Panc1 (cell line): Measurements from ENCODE around the gene RFX1. TPM values are rescaled to one million over a fixed set of nuclear protein-coding genes. Genes with fewer than 3 reads are reported as not detected.

Experiments
- ATAC-seq: fragments of 200-7000 bp; cut with Tn5 transposase; 2 replicates; pipeline ENCODE4 v1.9.1; 2020; ENCODE audit warnings: mild to moderate bottlenecking, moderate library complexity
- BruUV-seq: library from RNA; stranded (reverse); fragments of 400-500 nt; replicated peaks from 2 replicates; lab custom pipeline; 2021; lab: Mats Ljungman, UMichigan
- CTCF ChIA-PET: fragments of 300-600 bp; sonication (Branson Sonifier 250); formaldehyde crosslinking; loops from one replicate; lab custom pipeline; 2022; ENCODE audit warnings: antibody characterized with exemption; lab: Charles Lee
- POLR2A ChIA-PET: fragments of 300-600 bp; sonication (Branson Sonifier 250); formaldehyde crosslinking; loops from one replicate; lab custom pipeline; 2022; ENCODE audit warnings: antibody characterized with exemption; lab: Charles Lee
- DNase-seq: peaks from one replicate; pipeline ENCODE4 v3.0.0-alpha.2; 2010; ENCODE audit warnings: low read depth, low spot score
- H3K27ac ChIP-seq: 2 replicates; pipeline ENCODE4 v1.5.1; 2011; ENCODE audit warnings: mild to moderate bottlenecking, low read length, inconsistent platforms
- H3K27me3 ChIP-seq: fragments of 200-500 bp; sonication (Bioruptor generic); 2 replicates; pipeline ENCODE4 v1.6.0; 2014; ENCODE audit warnings: low read length, inconsistent platforms; ENCODE audit not compliant: control insufficient read depth, insufficient read depth
- H3K36me3 ChIP-seq: fragments of 200-500 bp; sonication (Bioruptor generic); 2 replicates; pipeline ENCODE4 v1.5.1; 2014; ENCODE audit warnings: inconsistent platforms, mild to moderate bottlenecking, low read length, moderate library complexity; ENCODE audit not compliant: control insufficient read depth, insufficient read depth
- H3K4me1 ChIP-seq: 2 replicates; pipeline ENCODE4 v1.5.1; 2011; ENCODE audit warnings: inconsistent platforms, mild to moderate bottlenecking, low read length, moderate library complexity; ENCODE audit not compliant: control insufficient read depth, insufficient read depth
- H3K4me3 ChIP-seq, 2 experiments: 2 replicates each; pipeline ENCODE4 v1.5.1; 2011 to 2012; ENCODE audit warnings: low read depth in 2 of 2, low read length in 2 of 2, mild to moderate bottlenecking in 2 of 2, inconsistent platforms in 1 of 2, moderate library complexity in 1 of 2
- H3K9me3 ChIP-seq: fragments of 200-500 bp; sonication (Bioruptor generic); 2 replicates; pipeline ENCODE4 v1.5.1; 2014; ENCODE audit warnings: low read depth, mild to moderate bottlenecking, inconsistent platforms, low read length, moderate library complexity; ENCODE audit not compliant: control insufficient read depth, insufficient read depth
- POLR2AphosphoS5 ChIP-seq: IDR thresholded peaks from 2 replicates; pipeline ENCODE4 v1.6.1; 2012; ENCODE audit warnings: mild to moderate bottlenecking, low read depth, low read length, moderate library complexity
- SIN3A ChIP-seq: IDR thresholded peaks from 2 replicates; pipeline ENCODE4 v1.6.1; 2012; ENCODE audit warnings: low read depth, mild to moderate bottlenecking, low read length, moderate library complexity, borderline replicate concordance; ENCODE audit not compliant: insufficient read depth
- TCF7L2 ChIP-seq: IDR thresholded peaks from 2 replicates; pipeline ENCODE4 v1.6.1; 2011; ENCODE audit warnings: mild to moderate bottlenecking, low read depth, low read length, inconsistent platforms
- in situ Hi-C: cut with HindIII; loops from 2 replicates; pipeline ENCODE4 v1.10.0; 2016; ENCODE audit warnings: low sequenced_read_pairs, low pct_unique_long_range_greater_than_20kb
- intact Hi-C: fragments of 100-400 bp; cut with micrococcal nuclease; formaldehyde crosslinking; loops from one replicate; pipeline ENCODE4 v1.10.0; 2022; ENCODE audit not compliant: unreplicated experiment
- total RNA-seq: library from RNA; stranded (reverse); gene quantifications from one replicate; pipeline ENCODE4 v1.2.1, GENCODE V29; 2021; ENCODE audit not compliant: unreplicated experiment
- TF ChIP-seq, protein P1 (sequence below), 2 experiments: IDR thresholded peaks; 2 replicates each; pipeline ENCODE4 v1.6.1; 2011 to 2012; ENCODE audit warnings: low read depth in 2 of 2, control low read depth in 1 of 2, low read length in 1 of 2, mild to moderate bottlenecking in 1 of 2, moderate library complexity in 1 of 2; ENCODE audit not compliant: insufficient read depth in 1 of 2
- TF ChIP-seq, protein P2 (sequence below): fragments of 450-650 bp; IDR thresholded peaks from 2 replicates; pipeline ENCODE4 v1.5.1; 2017; ENCODE audit warnings: mild to moderate bottlenecking

RFX1 gene
- total RNA-seq, 1 experiment from 2014 or later, result 15.2 TPM

- H3K27ac ChIP-seq, result no peak overlapping the region
- POLR2A ChIA-PET, result no interaction called here
- H3K4me3 ChIP-seq, result no peak overlapping the region
- CTCF ChIA-PET, result no interaction called here
- no peak for DNase-seq
- intact Hi-C loops (no loop called here), in situ Hi-C loops (no loop called here)
- no peaks in the 10 kb centered on the region for H3K27me3 ChIP-seq
- no peak for TF ChIP-seq POLR2AphosphoS5
- TF ChIP-seq TCF7L2, result no peak
- TF ChIP-seq, protein P1, sequence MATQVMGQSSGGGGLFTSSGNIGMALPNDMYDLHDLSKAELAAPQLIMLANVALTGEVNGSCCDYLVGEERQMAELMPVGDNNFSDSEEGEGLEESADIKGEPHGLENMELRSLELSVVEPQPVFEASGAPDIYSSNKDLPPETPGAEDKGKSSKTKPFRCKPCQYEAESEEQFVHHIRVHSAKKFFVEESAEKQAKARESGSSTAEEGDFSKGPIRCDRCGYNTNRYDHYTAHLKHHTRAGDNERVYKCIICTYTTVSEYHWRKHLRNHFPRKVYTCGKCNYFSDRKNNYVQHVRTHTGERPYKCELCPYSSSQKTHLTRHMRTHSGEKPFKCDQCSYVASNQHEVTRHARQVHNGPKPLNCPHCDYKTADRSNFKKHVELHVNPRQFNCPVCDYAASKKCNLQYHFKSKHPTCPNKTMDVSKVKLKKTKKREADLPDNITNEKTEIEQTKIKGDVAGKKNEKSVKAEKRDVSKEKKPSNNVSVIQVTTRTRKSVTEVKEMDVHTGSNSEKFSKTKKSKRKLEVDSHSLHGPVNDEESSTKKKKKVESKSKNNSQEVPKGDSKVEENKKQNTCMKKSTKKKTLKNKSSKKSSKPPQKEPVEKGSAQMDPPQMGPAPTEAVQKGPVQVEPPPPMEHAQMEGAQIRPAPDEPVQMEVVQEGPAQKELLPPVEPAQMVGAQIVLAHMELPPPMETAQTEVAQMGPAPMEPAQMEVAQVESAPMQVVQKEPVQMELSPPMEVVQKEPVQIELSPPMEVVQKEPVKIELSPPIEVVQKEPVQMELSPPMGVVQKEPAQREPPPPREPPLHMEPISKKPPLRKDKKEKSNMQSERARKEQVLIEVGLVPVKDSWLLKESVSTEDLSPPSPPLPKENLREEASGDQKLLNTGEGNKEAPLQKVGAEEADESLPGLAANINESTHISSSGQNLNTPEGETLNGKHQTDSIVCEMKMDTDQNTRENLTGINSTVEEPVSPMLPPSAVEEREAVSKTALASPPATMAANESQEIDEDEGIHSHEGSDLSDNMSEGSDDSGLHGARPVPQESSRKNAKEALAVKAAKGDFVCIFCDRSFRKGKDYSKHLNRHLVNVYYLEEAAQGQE (IDR thresholded peaks at IDR 0.05; ENCODE audit: insufficient read depth in 1 of 2, low read depth in 2 of 2, low read length in 1 of 2), result no peak
- TF ChIP-seq, protein P2, sequence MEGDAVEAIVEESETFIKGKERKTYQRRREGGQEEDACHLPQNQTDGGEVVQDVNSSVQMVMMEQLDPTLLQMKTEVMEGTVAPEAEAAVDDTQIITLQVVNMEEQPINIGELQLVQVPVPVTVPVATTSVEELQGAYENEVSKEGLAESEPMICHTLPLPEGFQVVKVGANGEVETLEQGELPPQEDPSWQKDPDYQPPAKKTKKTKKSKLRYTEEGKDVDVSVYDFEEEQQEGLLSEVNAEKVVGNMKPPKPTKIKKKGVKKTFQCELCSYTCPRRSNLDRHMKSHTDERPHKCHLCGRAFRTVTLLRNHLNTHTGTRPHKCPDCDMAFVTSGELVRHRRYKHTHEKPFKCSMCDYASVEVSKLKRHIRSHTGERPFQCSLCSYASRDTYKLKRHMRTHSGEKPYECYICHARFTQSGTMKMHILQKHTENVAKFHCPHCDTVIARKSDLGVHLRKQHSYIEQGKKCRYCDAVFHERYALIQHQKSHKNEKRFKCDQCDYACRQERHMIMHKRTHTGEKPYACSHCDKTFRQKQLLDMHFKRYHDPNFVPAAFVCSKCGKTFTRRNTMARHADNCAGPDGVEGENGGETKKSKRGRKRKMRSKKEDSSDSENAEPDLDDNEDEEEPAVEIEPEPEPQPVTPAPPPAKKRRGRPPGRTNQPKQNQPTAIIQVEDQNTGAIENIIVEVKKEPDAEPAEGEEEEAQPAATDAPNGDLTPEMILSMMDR, result no peak
- no peak for TF ChIP-seq SIN3A
- H3K9me3 ChIP-seq, result no peaks in the 10 kb centered on the region
- H3K4me1 ChIP-seq, result peaks cover 8% of the 10 kb centered on the region
- BruUV-seq, result no TSS peak
- ATAC-seq, result peak; percentile 33; the same call in 1 of the 2 replicates
- no peaks in the 10 kb centered on the region for H3K36me3 ChIP-seq
Measured at GRCh38 chr19:13985771-13986347, 20.3 kb downstream of the RFX1 start.

GRCh38 chr19:13984875-13985741 lies 21.0 kb downstream of the RFX1 start:
- in situ Hi-C loops, result no loop called here

More at GRCh38 chr19:13984875-13985741, 21.0 kb downstream of the RFX1 start:
- DNase-seq (no peak), ATAC-seq (no peak)
- no peak overlapping the region for H3K4me3 ChIP-seq
- peaks cover 8% of the 10 kb centered on the region for H3K4me1 ChIP-seq
- no peaks in the 10 kb centered on the region for H3K36me3 ChIP-seq
- ChIA-PET POLR2A (no interaction called here), CTCF (no interaction called here)
- no peaks in the 10 kb centered on the region for H3K27me3 ChIP-seq
- H3K27ac ChIP-seq, result no peak overlapping the region
- H3K9me3 ChIP-seq, result no peaks in the 10 kb centered on the region
- TF ChIP-seq, protein P1 (IDR thresholded peaks at IDR 0.05; ENCODE audit: insufficient read depth in 1 of 2, low read depth in 2 of 2, low read length in 1 of 2), result no peak
- TF ChIP-seq, protein P2, result no peak
- TF ChIP-seq SIN3A (no peak), TCF7L2 (no peak), POLR2AphosphoS5 (no peak)
- BruUV-seq, result no TSS peak
- intact Hi-C loops, result no loop called here
